GM19193 (cell line): ENCODE results near the gene TLK2.

Source experiments
- POLR2A ChIP-seq: IDR thresholded peaks from 4 replicates; pipeline ENCODE4 v1.6.1; 2011; ENCODE audit not compliant: insufficient read depth, insufficient read length; ENCODE audit errors: extremely low read depth

The TLK2 gene

GRCh38 chr17:62478424-62478879 is at the start of gene TLK2:
TSS of gene TLK2 (plus strand) at chr17:62478825. CDS start at chr17:62481126, 2,301 bp downstream.
- peak; percentile 79 for TF ChIP-seq POLR2A

GRCh38 chr17:62444063-62444462 is 34.6 kb upstream of the TLK2 start:
- no peak for TF ChIP-seq POLR2A

- no peak for TF ChIP-seq POLR2A
These were observed 22.6 kb upstream of the TLK2 start for GRCh38 chr17:62456016-62456415.

- TF ChIP-seq POLR2A, result no peak
These were observed 84.0 kb downstream of the TLK2 start for GRCh38 chr17:62562656-62563055.

- TF ChIP-seq POLR2A, result no peak
These were observed 87.2 kb downstream of the TLK2 start for GRCh38 chr17:62565817-62566216.

- no peak for TF ChIP-seq POLR2A
These were observed 88.5 kb downstream of the TLK2 start for GRCh38 chr17:62566996-62567578.

- TF ChIP-seq POLR2A, result no peak
These were observed 93.9 kb downstream of the TLK2 start for GRCh38 chr17:62572488-62572887.

GRCh38 chr17:62572888-62573401 is 94.3 kb downstream of the TLK2 start:
- TF ChIP-seq POLR2A, result no peak

- TF ChIP-seq POLR2A, result no peak
These were observed 95.0 kb downstream of the TLK2 start for GRCh38 chr17:62573480-62574117.

- no peak for TF ChIP-seq POLR2A
These were observed 97.8 kb downstream of the TLK2 start for GRCh38 chr17:62576382-62576781.

GRCh38 chr17:62578757-62579487 is 100.3 kb downstream of the TLK2 start:
- no peak for TF ChIP-seq POLR2A

GRCh38 chr17:62580947-62581346 is 102.3 kb downstream of the TLK2 start:
- TF ChIP-seq POLR2A, result no peak

- no peak for TF ChIP-seq POLR2A
These were observed 103.1 kb downstream of the TLK2 start for GRCh38 chr17:62581764-62582163.

- no peak for TF ChIP-seq POLR2A
These were observed 108.9 kb downstream of the TLK2 start for GRCh38 chr17:62587554-62587953.

- TF ChIP-seq POLR2A, result no peak
These were observed 109.5 kb downstream of the TLK2 start for GRCh38 chr17:62588109-62588508.

GRCh38 chr17:62591333-62591732 is 112.7 kb downstream of the TLK2 start:
- TF ChIP-seq POLR2A, result no peak

GRCh38 chr17:62592341-62593099 is 113.9 kb downstream of the TLK2 start:
- TF ChIP-seq POLR2A, result no peak
